Neural cell (in vitro differentiated cells): Measurements from ENCODE around the gene DPF1.

Experiments used
- CTCF ChIP-seq: fragments of 450-650 bp; IDR thresholded peaks from 2 replicates; pipeline ENCODE4 v1.5.1; 2014; ENCODE audit warnings: antibody characterized with exemption, mild to moderate bottlenecking, moderate library complexity; ENCODE audit not compliant: poor library complexity, severe bottlenecking
- EP300 ChIP-seq: fragments of 450-650 bp; conservative IDR thresholded peaks from 2 replicates; pipeline ENCODE4 v1.6.1; 2014; ENCODE audit warnings: antibody characterized with exemption, mild to moderate bottlenecking, moderate library complexity; ENCODE audit not compliant: poor library complexity, severe bottlenecking
- EZH2 ChIP-seq: fragments of 200-600, 300-800 bp; shearing (Covaris generic), sonication (generic); IDR thresholded peaks from 2 replicates; pipeline ENCODE4 v1.6.1; 2014; ENCODE audit warnings: antibody characterized with exemption, low read length, borderline replicate concordance, mild to moderate bottlenecking; ENCODE audit not compliant: insufficient read depth, poor library complexity, severe bottlenecking
- POLR2AphosphoS5 ChIP-seq: IDR thresholded peaks from 2 replicates; pipeline ENCODE4 v1.6.1; 2012
- RAD21 ChIP-seq: fragments of 450-650 bp; conservative IDR thresholded peaks from 2 replicates; pipeline ENCODE4 v1.6.1; 2014; ENCODE audit warnings: antibody characterized with exemption, mild to moderate bottlenecking, moderate library complexity
- SMC3 ChIP-seq: fragments of 450-650 bp; conservative IDR thresholded peaks from 2 replicates; pipeline ENCODE4 v1.6.1; 2014; ENCODE audit warnings: antibody characterized with exemption, mild to moderate bottlenecking, moderate library complexity; ENCODE audit not compliant: poor library complexity
- TAF1 ChIP-seq: IDR thresholded peaks from 2 replicates; pipeline ENCODE4 v1.6.1; 2012; ENCODE audit warnings: low read depth

- TF ChIP-seq RAD21 = no peak
- TF ChIP-seq CTCF = no peak
- no peak for TF ChIP-seq EP300
- no peak for TF ChIP-seq POLR2AphosphoS5
- TF ChIP-seq TAF1 = no peak
- no peak for TF ChIP-seq EZH2
- no peak for TF ChIP-seq SMC3
Observed at GRCh38 chr19:38206006-38206745, 17.8 kb downstream of the DPF1 start.
